Natural killer cell (primary cell): ENCODE measurements around the gene KIF1A. TPM values are rescaled to one million over a fixed set of nuclear protein-coding genes. Genes with fewer than 3 reads are reported as not detected.

Experiments
- ATAC-seq, 3 donors: fragments of 150-1000 bp in 2 of 3; fragments of 200-7000 bp in 1 of 3; cut with Tn5 transposase; 1 replicate in 1 of 3; 2 replicates in 2 of 3; pipeline ENCODE4 v1.10.0; 2021; ENCODE audit warnings: mild to moderate bottlenecking in 2 of 3, moderate library complexity in 2 of 3
- DNase-seq, 2 donors: peaks; one replicate each; pipeline versions ENCODE4 v3.0.0 to v3.0.0-alpha.2; 2013 to 2021; ENCODE audit warnings: mixed read lengths in 1 of 2
- H3K27ac ChIP-seq: one replicate; pipeline ENCODE4 v1.5.1; 2013; ENCODE audit warnings: mild to moderate bottlenecking, low read length
- H3K27me3 ChIP-seq: one replicate; pipeline ENCODE4 v1.6.1; 2013; ENCODE audit warnings: low read length; ENCODE audit not compliant: control insufficient read depth, insufficient read depth
- H3K36me3 ChIP-seq: one replicate; pipeline ENCODE4 v1.6.1; 2013; ENCODE audit warnings: low read length; ENCODE audit not compliant: control insufficient read depth, insufficient read depth
- H3K4me1 ChIP-seq: one replicate; pipeline ENCODE4 v1.6.1; 2013; ENCODE audit warnings: low read length; ENCODE audit not compliant: control insufficient read depth, insufficient read depth
- H3K4me3 ChIP-seq: one replicate; pipeline ENCODE4 v1.5.1; 2013; ENCODE audit warnings: low read length
- H3K9me3 ChIP-seq: one replicate; pipeline ENCODE4 v1.6.1; 2013; ENCODE audit warnings: low read length; ENCODE audit not compliant: control insufficient read depth, insufficient read depth
- H3K27ac Mint-ChIP-seq, 2 donors: one replicate each; pipeline ENCODE4 v1.8.0; 2022; ENCODE audit warnings: mild to moderate bottlenecking in 2 of 2, mixed read lengths in 2 of 2, moderate library complexity in 1 of 2
- H3K27me3 Mint-ChIP-seq, 2 donors: one replicate each; pipeline ENCODE4 v1.8.0; 2022; ENCODE audit warnings: low read depth in 2 of 2, mixed read lengths in 2 of 2
- H3K36me3 Mint-ChIP-seq: one replicate; pipeline ENCODE4 v1.8.0; 2022; ENCODE audit warnings: mixed read lengths
- H3K4me1 Mint-ChIP-seq, 2 donors: one replicate each; pipeline ENCODE4 v1.8.0; 2022; ENCODE audit warnings: mixed read lengths in 2 of 2
- H3K4me3 Mint-ChIP-seq: one replicate; pipeline ENCODE4 v1.8.0; 2022; ENCODE audit warnings: mild to moderate bottlenecking, moderate library complexity, mixed read lengths
- H3K9me3 Mint-ChIP-seq, 2 donors: one replicate each; pipeline ENCODE4 v1.8.0; 2022; ENCODE audit warnings: mixed read lengths in 2 of 2
- CTCF ChIP-seq: fragments of 200-600 bp; IDR thresholded peaks from one replicate; pipeline ENCODE4 v1.8.0; 2022; ENCODE audit warnings: antibody characterized with exemption
- WGBS: methylation state at CpG from one replicate; pipeline ENCODE4 v1.1.7; 2013; ENCODE audit warnings: missing lambda C conversion rate; ENCODE audit not compliant: insufficient coverage; 5-methylcytosine and 5-hydroxymethylcytosine counted together
- intact Hi-C: fragments of 100-400 bp; cut with micrococcal nuclease; formaldehyde crosslinking; loops from one replicate; pipeline ENCODE4 v1.14.2; 2022
- total RNA-seq, 4 donors: library from RNA; stranded (reverse); fragments of 120-200 nt in 1 of 4; gene quantifications; one replicate each; pipeline versions ENCODE4 v1.2.3 to v1.2.4, GENCODE V29; 2013 to 2022

KIF1A gene
- total RNA-seq, 3 donors from 2014 or later (not counting 1 experiment from before 2014, with no cell fraction given) = 0.09 TPM; not detected in 2

GRCh38 chr2:240737512-240737911, 82.5 kb downstream of the KIF1A start:
- Histone ChIP-seq H3K27me3 (no peaks in the 10 kb centered on the region), H3K4me3 (no peak overlapping the region), H3K27ac (no peak overlapping the region), H3K36me3 (no peaks in the 10 kb centered on the region), H3K4me1 (no peaks in the 10 kb centered on the region), H3K9me3 (no peaks in the 10 kb centered on the region)
- H3K4me1 Mint-ChIP-seq = peaks cover 0 to 8% of the 10 kb centered on the region in 2 donors
- no peak for ATAC-seq
- no peak overlapping the region for H3K27ac Mint-ChIP-seq
- DNase-seq = no peak
- intact Hi-C loops = no loop called here
- 75% methylated on average over 5 of the region's 5 CpGs for WGBS
- no peaks in the 10 kb centered on the region for H3K36me3 Mint-ChIP-seq
- H3K27me3 Mint-ChIP-seq = no peaks in the 10 kb centered on the region
- H3K9me3 Mint-ChIP-seq = no peaks in the 10 kb centered on the region
- no peak for TF ChIP-seq CTCF
- H3K4me3 Mint-ChIP-seq = no peak overlapping the region

GRCh38 chr2:240736281-240737250, 83.5 kb downstream of the KIF1A start:
- no peak for TF ChIP-seq CTCF
- Histone ChIP-seq H3K9me3 (no peaks in the 10 kb centered on the region), H3K4me3 (no peak overlapping the region), H3K27ac (no peak overlapping the region), H3K27me3 (no peaks in the 10 kb centered on the region), H3K4me1 (no peaks in the 10 kb centered on the region), H3K36me3 (no peaks in the 10 kb centered on the region)
- no peak for DNase-seq
- intact Hi-C loops = no loop called here
- Mint-ChIP-seq H3K9me3 (no peaks in the 10 kb centered on the region), H3K4me1 (peaks cover 0 to 8% of the 10 kb centered on the region in 2 donors), H3K27me3 (no peaks in the 10 kb centered on the region), H3K36me3 (no peaks in the 10 kb centered on the region), H3K4me3 (no peak overlapping the region), H3K27ac (no peak overlapping the region)
- ATAC-seq = no peak
- 83% methylated on average over 35 of the region's 35 CpGs for WGBS

GRCh38 chr2:240735476-240735875, 84.5 kb downstream of the KIF1A start:
- intact Hi-C loops = no loop called here
- H3K4me1 ChIP-seq = no peaks in the 10 kb centered on the region
- DNase-seq (no peak), ATAC-seq (no peak)
- H3K36me3 ChIP-seq = no peaks in the 10 kb centered on the region
- H3K27me3 ChIP-seq = no peaks in the 10 kb centered on the region
- no peaks in the 10 kb centered on the region for H3K36me3 Mint-ChIP-seq
- H3K27ac Mint-ChIP-seq = no peak overlapping the region
- H3K27me3 Mint-ChIP-seq = no peaks in the 10 kb centered on the region
- no peak overlapping the region for H3K4me3 Mint-ChIP-seq
- no peaks in the 10 kb centered on the region for H3K9me3 Mint-ChIP-seq
- 88% methylated on average over 10 of the region's 10 CpGs for WGBS
- H3K9me3 ChIP-seq = no peaks in the 10 kb centered on the region
- no peak overlapping the region for H3K27ac ChIP-seq
- no peak for TF ChIP-seq CTCF
- H3K4me1 Mint-ChIP-seq = peaks cover 0 to 8% of the 10 kb centered on the region in 2 donors
- H3K4me3 ChIP-seq = no peak overlapping the region
